IPS-15b (cell line): ENCODE results near the gene ROCK2.
"Not testable (repeated sequence)": the region's sequence is repeated elsewhere in the genome, so short reads cannot be mapped to it uniquely, and the experiment has no call there.

Source experiments
- H3K27me3 ChIP-seq: one replicate; pipeline ENCODE4 v1.6.1; 2013; ENCODE audit warnings: low read length; ENCODE audit not compliant: control insufficient read depth, insufficient read depth
- H3K36me3 ChIP-seq: one replicate; pipeline ENCODE4 v1.6.1; 2013; ENCODE audit warnings: low read length; ENCODE audit not compliant: control insufficient read depth, insufficient read depth
- H3K4me1 ChIP-seq: one replicate; pipeline ENCODE4 v1.6.1; 2013; ENCODE audit warnings: mild to moderate bottlenecking, low read length; ENCODE audit not compliant: control insufficient read depth, insufficient read depth
- H3K4me3 ChIP-seq: one replicate; pipeline ENCODE4 v1.5.1; 2013; ENCODE audit warnings: low read depth, low read length
- H3K9ac ChIP-seq: one replicate; pipeline ENCODE4 v1.6.1; 2013; ENCODE audit warnings: low read depth, mild to moderate bottlenecking, low read length
- H3K9me3 ChIP-seq: one replicate; pipeline ENCODE4 v1.6.1; 2013; ENCODE audit warnings: mild to moderate bottlenecking, low read length; ENCODE audit not compliant: control insufficient read depth, insufficient read depth

Gene ROCK2

GRCh38 chr2:11237122-11237521 lies 107.3 kb downstream of the ROCK2 start:
- H3K27me3 ChIP-seq: no peaks in the 10 kb centered on the region
- no peaks in the 10 kb centered on the region for H3K36me3 ChIP-seq
- no peaks in the 10 kb centered on the region for H3K4me1 ChIP-seq
- H3K4me3 ChIP-seq: no peak overlapping the region
- H3K9me3 ChIP-seq: no peaks in the 10 kb centered on the region
- H3K9ac ChIP-seq: no peak overlapping the region

GRCh38 chr2:11236335-11236734 lies 108.1 kb downstream of the ROCK2 start:
- H3K9me3 ChIP-seq: no peaks in the 10 kb centered on the region
- H3K27me3 ChIP-seq: no peaks in the 10 kb centered on the region
- H3K36me3 ChIP-seq: no peaks in the 10 kb centered on the region
- no peak overlapping the region for H3K9ac ChIP-seq
- H3K4me1 ChIP-seq: no peaks in the 10 kb centered on the region
- no peak overlapping the region for H3K4me3 ChIP-seq

- Histone ChIP-seq H3K4me3 (no peak overlapping the region), H3K9me3 (no peaks in the 10 kb centered on the region), H3K36me3 (no peaks in the 10 kb centered on the region), H3K27me3 (no peaks in the 10 kb centered on the region), H3K4me1 (no peaks in the 10 kb centered on the region), H3K9ac (no peak overlapping the region)
Observed at GRCh38 chr2:11235583-11235982, 108.9 kb downstream of the ROCK2 start.

GRCh38 chr2:11234309-11234708 lies 110.1 kb downstream of the ROCK2 start:
- no peaks in the 10 kb centered on the region for H3K27me3 ChIP-seq
- H3K9ac ChIP-seq: no peak overlapping the region
- H3K4me1 ChIP-seq: no peaks in the 10 kb centered on the region
- H3K9me3 ChIP-seq: no peaks in the 10 kb centered on the region
- no peaks in the 10 kb centered on the region for H3K36me3 ChIP-seq
- no peak overlapping the region for H3K4me3 ChIP-seq

- not testable (repeated sequence) for H3K27me3 ChIP-seq
Observed at GRCh38 chr2:11231193-11231592, 113.2 kb downstream of the ROCK2 start.

GRCh38 chr2:11228692-11229091 lies 115.7 kb downstream of the ROCK2 start:
- no peak overlapping the region for H3K9ac ChIP-seq

More at GRCh38 chr2:11231193-11231592, 113.2 kb downstream of the ROCK2 start:
- H3K36me3 ChIP-seq, H3K9me3 ChIP-seq, H3K4me3 ChIP-seq, H3K9ac ChIP-seq, H3K4me1 ChIP-seq: not testable (repeated sequence)

GRCh38 chr2:11227595-11227994 lies 116.8 kb downstream of the ROCK2 start:
- Histone ChIP-seq H3K4me3 (no peak overlapping the region), H3K36me3 (no peaks in the 10 kb centered on the region), H3K4me1 (peaks cover 18% of the 10 kb centered on the region), H3K9me3 (no peaks in the 10 kb centered on the region), H3K27me3 (no peaks in the 10 kb centered on the region), H3K9ac (no peak overlapping the region)

More at GRCh38 chr2:11228692-11229091, 115.7 kb downstream of the ROCK2 start:
- H3K4me3 ChIP-seq: no peak overlapping the region
- no peaks in the 10 kb centered on the region for H3K36me3 ChIP-seq
- H3K9me3 ChIP-seq: no peaks in the 10 kb centered on the region
- no peaks in the 10 kb centered on the region for H3K27me3 ChIP-seq
- peaks cover 14% of the 10 kb centered on the region for H3K4me1 ChIP-seq

- Histone ChIP-seq H3K27me3 (no peaks in the 10 kb centered on the region), H3K9me3 (no peaks in the 10 kb centered on the region), H3K36me3 (no peaks in the 10 kb centered on the region), H3K9ac (no peak overlapping the region), H3K4me1 (peaks cover 18% of the 10 kb centered on the region), H3K4me3 (no peak overlapping the region)
Observed at GRCh38 chr2:11224887-11225286, 119.5 kb downstream of the ROCK2 start.

GRCh38 chr2:11222845-11223244 lies 121.6 kb downstream of the ROCK2 start:
- no peaks in the 10 kb centered on the region for H3K9me3 ChIP-seq
- H3K9ac ChIP-seq: no peak overlapping the region
- no peaks in the 10 kb centered on the region for H3K36me3 ChIP-seq
- H3K27me3 ChIP-seq: no peaks in the 10 kb centered on the region
- H3K4me3 ChIP-seq: no peak overlapping the region
- H3K4me1 ChIP-seq: peaks cover 18% of the 10 kb centered on the region

GRCh38 chr2:11220445-11220844 lies 124.0 kb downstream of the ROCK2 start:
- Histone ChIP-seq H3K27me3 (no peaks in the 10 kb centered on the region), H3K4me1 (peaks cover 18% of the 10 kb centered on the region), H3K36me3 (no peaks in the 10 kb centered on the region), H3K4me3 (no peak overlapping the region), H3K9me3 (no peaks in the 10 kb centered on the region), H3K9ac (no peak overlapping the region)

GRCh38 chr2:11215407-11215806 lies 129.0 kb downstream of the ROCK2 start:
- Histone ChIP-seq H3K27me3 (no peaks in the 10 kb centered on the region), H3K9ac (no peak overlapping the region), H3K4me1 (no peaks in the 10 kb centered on the region), H3K4me3 (no peak overlapping the region), H3K36me3 (no peaks in the 10 kb centered on the region), H3K9me3 (no peaks in the 10 kb centered on the region)

- no peaks in the 10 kb centered on the region for H3K9me3 ChIP-seq
- no peaks in the 10 kb centered on the region for H3K27me3 ChIP-seq
- no peak overlapping the region for H3K9ac ChIP-seq
- H3K36me3 ChIP-seq: no peaks in the 10 kb centered on the region
- H3K4me3 ChIP-seq: no peak overlapping the region
- no peaks in the 10 kb centered on the region for H3K4me1 ChIP-seq
Observed at GRCh38 chr2:11214770-11215169, 129.7 kb downstream of the ROCK2 start.

GRCh38 chr2:11213975-11214374 lies 130.5 kb downstream of the ROCK2 start:
- Histone ChIP-seq H3K27me3 (no peaks in the 10 kb centered on the region), H3K9me3 (no peaks in the 10 kb centered on the region), H3K36me3 (no peaks in the 10 kb centered on the region), H3K4me1 (no peaks in the 10 kb centered on the region), H3K4me3 (no peak overlapping the region), H3K9ac (no peak overlapping the region)
